ENCODE measurements around the gene BRME1. TPM values are rescaled to one million over a fixed set of nuclear protein-coding genes. Genes with fewer than 3 reads are reported as not detected.
A peak's percentile ranks its signal among the peaks of the same experiment; 100 is the strongest.

BRME1 gene
- polyA plus RNA-seq, 2 of the 4 experiments (the other 2 are of a cell fraction) = 0.12 to 1.2 TPM

GRCh38 chr19:13833330-13834243 is 72.3 kb downstream of the BRME1 start (continued):
- TF ChIP-seq EHF (CRISPR knock-in tag; IDR thresholded peaks at IDR 0.05) (peak; percentile 87), HMGXB4 (CRISPR knock-in tag; IDR thresholded peaks at IDR 0.05; ENCODE audit: borderline replicate concordance) (peak; percentile 89; the same call in 1 of the 2 replicates), MAX (IDR thresholded peaks at IDR 0.05) (peak; percentile 47), KDM5A (IDR thresholded peaks at IDR 0.05) (no peak), JUN (IDR thresholded peaks at IDR 0.05) (peak; percentile 77 to 90; a peak in 4 of 5 replicates), HOXA7 (CRISPR knock-in tag; IDR thresholded peaks at IDR 0.05) (peak; percentile 99), PBX3 (IDR thresholded peaks at IDR 0.05) (peak; percentile 94), FOSB (CRISPR knock-in tag; IDR thresholded peaks at IDR 0.05) (peak; percentile 98)

Small RNA genes within 50 kb of the gene (small RNA-seq; reads per million reads assigned to genes)
- gene MIR181C (3.6 to 467 (median 330) reads per million in 6 experiments), gene MIR181D (9.9 to 1,585 (median 1,058) reads per million in 6 experiments)

Other genes starting within 250 kb of the BRME1 start
- 12.2 and 12.6 TPM in 2 replicates for gene MRI1, start 141.6 kb downstream of the BRME1 start, polyA plus RNA-seq (2011; rRNA removed)
- gene MRI1, start 141.6 kb downstream of the BRME1 start, polyA plus RNA-seq (2017; fragmentation: RNase III; extraction: RNeasy Plus Mini Kit Qiagen cat#74134 plus additional on column Dnase treatment) = 14.5 to 16.2 TPM (median 15.9 TPM) in 3 replicates
- 105 and 131 TPM in 2 replicates for gene C19orf53, start 131.7 kb downstream of the BRME1 start, polyA plus RNA-seq (2011; rRNA removed)
- 143 to 146 TPM (median 144 TPM) in 3 replicates for gene C19orf53, start 131.7 kb downstream of the BRME1 start, polyA plus RNA-seq (2017; fragmentation: RNase III; extraction: RNeasy Plus Mini Kit Qiagen cat#74134 plus additional on column Dnase treatment)
- 1.6 and 1.7 TPM in 2 replicates for gene ZSWIM4, start 110.7 kb downstream of the BRME1 start, polyA plus RNA-seq (2011; rRNA removed)
- gene ZSWIM4, start 110.7 kb downstream of the BRME1 start, polyA plus RNA-seq (2017; fragmentation: RNase III; extraction: RNeasy Plus Mini Kit Qiagen cat#74134 plus additional on column Dnase treatment) = 3.4 to 3.9 TPM (median 3.7 TPM) in 3 replicates
- 0.31 and 0.53 TPM in 2 replicates for gene NANOS3, start 29.0 kb downstream of the BRME1 start, polyA plus RNA-seq (2011; rRNA removed)
- 0.78 to 1.2 TPM (median 1.1 TPM) in 3 replicates for gene NANOS3, start 29.0 kb downstream of the BRME1 start, polyA plus RNA-seq (2017; fragmentation: RNase III; extraction: RNeasy Plus Mini Kit Qiagen cat#74134 plus additional on column Dnase treatment)
- gene CC2D1A, start 84 bp upstream of the BRME1 start, polyA plus RNA-seq (2011; rRNA removed) = 4.7 and 4.8 TPM in 2 replicates
- 13.9 to 15.3 TPM (median 14.0 TPM) in 3 replicates for gene CC2D1A, start 84 bp upstream of the BRME1 start, polyA plus RNA-seq (2017; fragmentation: RNase III; extraction: RNeasy Plus Mini Kit Qiagen cat#74134 plus additional on column Dnase treatment)
- gene PODNL1, start 32.3 kb upstream of the BRME1 start, polyA plus RNA-seq (2011; rRNA removed) = 0.50 and 0.79 TPM in 2 replicates
- 1.1 to 1.8 TPM (median 1.3 TPM) in 3 replicates for gene PODNL1, start 32.3 kb upstream of the BRME1 start, polyA plus RNA-seq (2017; fragmentation: RNase III; extraction: RNeasy Plus Mini Kit Qiagen cat#74134 plus additional on column Dnase treatment)
- 6.9 and 10.2 TPM in 2 replicates for gene DCAF15, start 46.4 kb upstream of the BRME1 start, polyA plus RNA-seq (2011; rRNA removed)
- 21.1 to 23.0 TPM (median 21.5 TPM) in 3 replicates for gene DCAF15, start 46.4 kb upstream of the BRME1 start, polyA plus RNA-seq (2017; fragmentation: RNase III; extraction: RNeasy Plus Mini Kit Qiagen cat#74134 plus additional on column Dnase treatment)
- 0.57 and 0.79 TPM in 2 replicates for gene RFX1, start 100.2 kb upstream of the BRME1 start, polyA plus RNA-seq (2011; rRNA removed)
- gene RFX1, start 100.2 kb upstream of the BRME1 start, polyA plus RNA-seq (2017; fragmentation: RNase III; extraction: RNeasy Plus Mini Kit Qiagen cat#74134 plus additional on column Dnase treatment) = 4.9 to 5.4 TPM (median 4.9 TPM) in 3 replicates
- not detected in 2 replicates for gene RLN3, start 122.0 kb upstream of the BRME1 start, polyA plus RNA-seq (2011; rRNA removed)
- gene RLN3, start 122.0 kb upstream of the BRME1 start, polyA plus RNA-seq (2017; fragmentation: RNase III; extraction: RNeasy Plus Mini Kit Qiagen cat#74134 plus additional on column Dnase treatment) = not detected in 3 replicates
- gene IL27RA, start 125.6 kb upstream of the BRME1 start, polyA plus RNA-seq (2011; rRNA removed) = 3.0 and 3.1 TPM in 2 replicates
- 4.0 to 4.6 TPM (median 4.5 TPM) in 3 replicates for gene IL27RA, start 125.6 kb upstream of the BRME1 start, polyA plus RNA-seq (2017; fragmentation: RNase III; extraction: RNeasy Plus Mini Kit Qiagen cat#74134 plus additional on column Dnase treatment)
- gene PALM3, start 156.0 kb upstream of the BRME1 start, polyA plus RNA-seq (2011; rRNA removed) = 0.73 and 0.96 TPM in 2 replicates
- gene PALM3, start 156.0 kb upstream of the BRME1 start, polyA plus RNA-seq (2017; fragmentation: RNase III; extraction: RNeasy Plus Mini Kit Qiagen cat#74134 plus additional on column Dnase treatment) = 7.9 to 12.1 TPM (median 10.2 TPM) in 3 replicates
- 1.3 and 1.9 TPM in 2 replicates for gene MISP3, start 166.7 kb upstream of the BRME1 start, polyA plus RNA-seq (2011; rRNA removed)
- 2.1 to 2.8 TPM (median 2.3 TPM) in 3 replicates for gene MISP3, start 166.7 kb upstream of the BRME1 start, polyA plus RNA-seq (2017; fragmentation: RNase III; extraction: RNeasy Plus Mini Kit Qiagen cat#74134 plus additional on column Dnase treatment)
- not detected in 2 replicates for gene C19orf67, start 179.7 kb upstream of the BRME1 start, polyA plus RNA-seq (2011; rRNA removed)
- gene C19orf67, start 179.7 kb upstream of the BRME1 start, polyA plus RNA-seq (2017; fragmentation: RNase III; extraction: RNeasy Plus Mini Kit Qiagen cat#74134 plus additional on column Dnase treatment) = not detected in 3 replicates
- 7.7 and 8.4 TPM in 2 replicates for gene SAMD1, start 184.6 kb upstream of the BRME1 start, polyA plus RNA-seq (2011; rRNA removed)
- 26.9 to 30.8 TPM (median 28.9 TPM) in 3 replicates for gene SAMD1, start 184.6 kb upstream of the BRME1 start, polyA plus RNA-seq (2017; fragmentation: RNase III; extraction: RNeasy Plus Mini Kit Qiagen cat#74134 plus additional on column Dnase treatment)
- 10.0 and 12.0 TPM in 2 replicates for gene PRKACA, start 211.6 kb upstream of the BRME1 start, polyA plus RNA-seq (2011; rRNA removed)
- 40.9 to 46.2 TPM (median 41.1 TPM) in 3 replicates for gene PRKACA, start 211.6 kb upstream of the BRME1 start, polyA plus RNA-seq (2017; fragmentation: RNase III; extraction: RNeasy Plus Mini Kit Qiagen cat#74134 plus additional on column Dnase treatment)
- gene ASF1B, start 230.5 kb upstream of the BRME1 start, polyA plus RNA-seq (2011; rRNA removed) = 12.1 and 17.1 TPM in 2 replicates
- gene ASF1B, start 230.5 kb upstream of the BRME1 start, polyA plus RNA-seq (2017; fragmentation: RNase III; extraction: RNeasy Plus Mini Kit Qiagen cat#74134 plus additional on column Dnase treatment) = 37.8 to 46.2 TPM (median 42.1 TPM) in 3 replicates

Data from A549 (cell line).